NB4 (cell line): ENCODE results near the gene ZBTB49.

ENCODE experiments used
- POLR2A ChIP-seq: IDR thresholded peaks from 2 replicates; pipeline ENCODE4 v1.6.1; 2011; ENCODE audit warnings: mild to moderate bottlenecking; ENCODE audit not compliant: insufficient read length; ENCODE audit errors: extremely low read depth
- TF ChIP-seq, protein P1 (sequence below): IDR thresholded peaks from one replicate; pipeline ENCODE4 v1.5.1; 2012; ENCODE audit warnings: low read depth, low read length

DNA sequence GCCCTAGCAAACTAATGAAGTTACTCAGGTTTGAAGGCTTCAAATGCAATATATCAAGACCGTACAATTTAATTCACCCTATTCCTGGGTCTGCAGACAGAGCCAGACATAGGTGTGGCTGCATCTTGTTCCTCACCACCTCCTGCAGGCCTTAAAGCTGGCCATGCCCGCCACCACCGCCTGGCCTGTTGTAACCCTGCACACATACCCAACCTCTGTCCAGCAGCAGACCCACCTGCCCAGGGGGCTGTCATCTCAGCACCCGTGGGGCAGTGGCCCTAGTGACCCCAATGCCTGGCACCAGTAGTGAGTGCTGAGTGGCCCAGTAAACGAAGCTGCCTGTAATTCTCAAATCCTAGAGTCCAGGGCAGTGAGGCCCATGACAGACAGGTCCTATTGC, 40.7 kb downstream of the ZBTB49 start:
- TF ChIP-seq POLR2A: no peak
- TF ChIP-seq, protein P1, sequence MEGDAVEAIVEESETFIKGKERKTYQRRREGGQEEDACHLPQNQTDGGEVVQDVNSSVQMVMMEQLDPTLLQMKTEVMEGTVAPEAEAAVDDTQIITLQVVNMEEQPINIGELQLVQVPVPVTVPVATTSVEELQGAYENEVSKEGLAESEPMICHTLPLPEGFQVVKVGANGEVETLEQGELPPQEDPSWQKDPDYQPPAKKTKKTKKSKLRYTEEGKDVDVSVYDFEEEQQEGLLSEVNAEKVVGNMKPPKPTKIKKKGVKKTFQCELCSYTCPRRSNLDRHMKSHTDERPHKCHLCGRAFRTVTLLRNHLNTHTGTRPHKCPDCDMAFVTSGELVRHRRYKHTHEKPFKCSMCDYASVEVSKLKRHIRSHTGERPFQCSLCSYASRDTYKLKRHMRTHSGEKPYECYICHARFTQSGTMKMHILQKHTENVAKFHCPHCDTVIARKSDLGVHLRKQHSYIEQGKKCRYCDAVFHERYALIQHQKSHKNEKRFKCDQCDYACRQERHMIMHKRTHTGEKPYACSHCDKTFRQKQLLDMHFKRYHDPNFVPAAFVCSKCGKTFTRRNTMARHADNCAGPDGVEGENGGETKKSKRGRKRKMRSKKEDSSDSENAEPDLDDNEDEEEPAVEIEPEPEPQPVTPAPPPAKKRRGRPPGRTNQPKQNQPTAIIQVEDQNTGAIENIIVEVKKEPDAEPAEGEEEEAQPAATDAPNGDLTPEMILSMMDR: no peak
